Muscle layer of colon (tissue), 2 donors: ENCODE results near the gene HOXA11.

Source experiments
- H3K27ac ChIP-seq: one replicate; pipeline ENCODE4 v1.7.0; 2013; ENCODE audit warnings: low read depth, mild to moderate bottlenecking, low read length, moderate library complexity
- H3K27me3 ChIP-seq, 2 donors: one replicate each; pipeline ENCODE4 v1.7.0; 2013; ENCODE audit warnings: low read length in 2 of 2, mild to moderate bottlenecking in 2 of 2; ENCODE audit not compliant: insufficient read depth in 2 of 2, control insufficient read depth in 1 of 2
- H3K36me3 ChIP-seq: one replicate; pipeline ENCODE4 v1.7.0; 2013; ENCODE audit warnings: mild to moderate bottlenecking, low read length; ENCODE audit not compliant: insufficient read depth
- H3K4me1 ChIP-seq: one replicate; pipeline ENCODE4 v1.7.0; 2013; ENCODE audit warnings: mild to moderate bottlenecking, low read length; ENCODE audit not compliant: insufficient read depth
- H3K4me3 ChIP-seq, 2 donors: one replicate each; pipeline ENCODE4 v1.7.0; 2013; ENCODE audit warnings: low read length in 2 of 2, low read depth in 1 of 2, mild to moderate bottlenecking in 1 of 2, moderate library complexity in 1 of 2
- H3K9ac ChIP-seq: one replicate; pipeline ENCODE4 v1.7.0; 2013; ENCODE audit warnings: low read length
- H3K9me3 ChIP-seq: one replicate; pipeline ENCODE4 v1.7.0; 2013; ENCODE audit warnings: mild to moderate bottlenecking, low read length
- donor health status: abdominal sarcoma.
- donor health status: Adenocarcinoma of cecum.

Gene HOXA11

GRCh38 chr7:27143023-27143949 lies 41.7 kb downstream of the HOXA11 start, which contains the start of gene HOXA5:
Gene HOXA5, minus strand, starts transcription at chr7:27143681. Its CDS starts 74 bp downstream, at chr7:27143607.
- Histone ChIP-seq H3K27ac (peak within 1 kb of the TSS; percentile 75), H3K4me3 (peak within 1 kb of the TSS; percentile 44 to 71), H3K4me1 (peaks cover 34% of the 10 kb centered on the region), H3K9me3 (no peaks in the 10 kb centered on the region), H3K9ac (peak within 1 kb of the TSS; percentile 47), H3K36me3 (peaks cover 28% of the 10 kb centered on the region), H3K27me3 (no peaks in the 10 kb centered on the region)

DNA sequence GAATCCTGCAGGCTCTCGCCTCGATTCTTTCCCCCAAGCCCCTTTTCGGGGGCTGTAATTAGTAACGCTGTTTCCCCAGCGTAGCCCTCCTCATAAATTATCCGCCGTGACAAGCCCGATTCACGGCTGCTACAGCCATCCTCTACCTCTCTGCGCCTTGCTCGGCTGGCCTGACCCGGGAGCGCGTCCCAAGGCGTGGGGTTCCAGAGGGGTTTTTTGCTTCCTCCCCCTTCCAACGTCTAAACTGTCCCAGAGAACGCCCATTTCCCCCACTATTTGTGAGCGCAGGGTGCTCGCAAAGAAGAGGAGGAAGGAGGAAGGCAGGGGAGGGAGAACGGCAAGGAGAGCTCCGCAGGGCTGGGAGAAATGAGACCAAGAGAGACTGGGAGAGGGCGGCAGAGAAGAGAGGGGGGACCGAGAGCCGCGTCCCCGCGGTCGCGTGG lies 42.4 kb downstream of the HOXA11 start:
- Histone ChIP-seq H3K9ac (peak overlapping the region; percentile 47), H3K4me3 (peak overlapping the region; percentile 44 to 71), H3K27me3 (no peaks in the 10 kb centered on the region)

GRCh38 chr7:27141923-27142579 lies 43.0 kb downstream of the HOXA11 start:
- peaks cover 28% of the 10 kb centered on the region for H3K36me3 ChIP-seq
- peak overlapping the region; percentile 44 to 71 for H3K4me3 ChIP-seq
- H3K27ac ChIP-seq = peak overlapping the region; percentile 40
- no peaks in the 10 kb centered on the region for H3K27me3 ChIP-seq
- H3K9me3 ChIP-seq = no peaks in the 10 kb centered on the region
- H3K4me1 ChIP-seq = peaks cover 42% of the 10 kb centered on the region
- peak overlapping the region; percentile 47 for H3K9ac ChIP-seq

More for the DNA sequence above, 42.4 kb downstream of the HOXA11 start:
- Histone ChIP-seq H3K9me3 (no peaks in the 10 kb centered on the region), H3K27ac (peak overlapping the region; percentile 75), H3K36me3 (peaks cover 28% of the 10 kb centered on the region), H3K4me1 (peaks cover 41% of the 10 kb centered on the region)

DNA sequence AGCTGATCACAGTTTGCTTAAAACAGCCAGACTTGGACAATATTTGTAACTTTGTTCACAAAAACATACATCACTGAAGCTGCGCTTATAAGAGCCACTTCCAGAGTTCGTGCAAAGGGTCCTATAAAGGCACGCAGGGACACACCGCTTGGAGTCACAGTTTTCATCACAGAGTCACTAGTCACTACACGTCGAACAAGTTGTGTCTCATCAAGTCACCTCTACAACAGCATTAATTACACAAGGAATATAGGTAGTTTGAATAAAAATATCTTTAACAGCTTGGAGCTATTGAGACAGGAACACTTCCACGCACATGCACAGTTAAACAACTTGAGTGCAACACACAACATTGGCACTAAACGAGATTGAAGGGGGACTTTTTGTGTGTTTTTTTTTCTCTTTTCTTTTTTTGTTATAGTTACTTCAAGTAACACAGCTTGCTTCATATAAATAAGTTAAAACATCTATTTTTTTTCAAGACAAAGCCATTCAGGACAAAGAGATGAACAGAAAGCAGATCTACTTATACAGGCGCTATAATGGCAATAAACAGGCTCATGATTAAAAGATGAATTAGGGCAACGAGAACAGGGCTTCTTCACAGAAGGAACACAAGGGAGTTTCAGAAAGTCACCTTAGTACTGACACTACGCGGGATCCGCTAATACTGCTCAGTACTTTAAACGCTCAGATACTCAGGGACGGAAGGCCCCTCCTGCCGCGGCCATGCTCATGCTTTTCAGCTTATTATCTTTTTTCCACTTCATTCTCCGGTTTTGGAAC lies 43.7 kb downstream of the HOXA11 start:
- Histone ChIP-seq H3K27ac (peak overlapping the region; percentile 40), H3K9me3 (no peaks in the 10 kb centered on the region), H3K27me3 (no peaks in the 10 kb centered on the region), H3K9ac (peak overlapping the region; percentile 47), H3K36me3 (peaks cover 28% of the 10 kb centered on the region), H3K4me3 (peak overlapping the region in 1 of 2 donors; percentile 71), H3K4me1 (peaks cover 43% of the 10 kb centered on the region)

DNA sequence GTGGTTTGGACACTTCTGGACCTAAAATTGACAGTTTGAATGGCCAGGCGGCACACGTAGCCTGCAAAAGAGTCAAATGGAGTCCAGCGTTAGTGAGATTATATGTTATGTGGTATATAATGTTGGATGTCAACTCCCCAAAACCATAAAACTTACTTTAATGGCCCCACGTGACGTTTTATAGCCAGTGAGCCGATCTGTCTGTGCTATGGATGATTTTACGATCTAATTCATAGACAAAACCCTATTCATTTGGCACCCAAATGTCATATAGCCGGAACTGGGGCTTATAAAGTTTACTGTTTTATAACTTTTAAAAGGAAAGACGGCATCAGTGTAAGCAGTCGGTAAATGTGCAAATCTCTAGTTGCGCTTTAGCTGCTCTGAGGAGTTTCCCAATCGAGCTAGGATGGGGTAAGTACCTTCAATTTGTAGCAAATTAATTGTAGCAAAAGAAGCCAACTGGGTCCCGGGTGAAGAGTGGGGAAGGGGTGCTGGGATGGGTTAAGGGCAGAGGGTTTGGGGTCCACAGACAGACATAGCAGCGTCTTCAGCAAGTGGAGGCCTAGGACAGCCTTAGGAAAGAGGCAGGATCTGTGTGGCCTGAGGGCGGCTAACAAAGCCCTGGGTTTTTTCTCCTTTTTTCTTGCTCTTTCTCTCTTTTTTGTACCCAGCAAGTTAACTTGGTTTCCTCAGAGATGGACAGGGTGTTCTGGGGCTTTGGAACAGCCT lies 44.7 kb downstream of the HOXA11 start:
- Histone ChIP-seq H3K9me3 (no peaks in the 10 kb centered on the region), H3K9ac (no peak overlapping the region), H3K27me3 (no peaks in the 10 kb centered on the region), H3K36me3 (peaks cover 24% of the 10 kb centered on the region), H3K4me1 (peaks cover 52% of the 10 kb centered on the region), H3K27ac (peak overlapping the region; percentile 54), H3K4me3 (peak overlapping the region in 1 of 2 donors; percentile 39)

DNA sequence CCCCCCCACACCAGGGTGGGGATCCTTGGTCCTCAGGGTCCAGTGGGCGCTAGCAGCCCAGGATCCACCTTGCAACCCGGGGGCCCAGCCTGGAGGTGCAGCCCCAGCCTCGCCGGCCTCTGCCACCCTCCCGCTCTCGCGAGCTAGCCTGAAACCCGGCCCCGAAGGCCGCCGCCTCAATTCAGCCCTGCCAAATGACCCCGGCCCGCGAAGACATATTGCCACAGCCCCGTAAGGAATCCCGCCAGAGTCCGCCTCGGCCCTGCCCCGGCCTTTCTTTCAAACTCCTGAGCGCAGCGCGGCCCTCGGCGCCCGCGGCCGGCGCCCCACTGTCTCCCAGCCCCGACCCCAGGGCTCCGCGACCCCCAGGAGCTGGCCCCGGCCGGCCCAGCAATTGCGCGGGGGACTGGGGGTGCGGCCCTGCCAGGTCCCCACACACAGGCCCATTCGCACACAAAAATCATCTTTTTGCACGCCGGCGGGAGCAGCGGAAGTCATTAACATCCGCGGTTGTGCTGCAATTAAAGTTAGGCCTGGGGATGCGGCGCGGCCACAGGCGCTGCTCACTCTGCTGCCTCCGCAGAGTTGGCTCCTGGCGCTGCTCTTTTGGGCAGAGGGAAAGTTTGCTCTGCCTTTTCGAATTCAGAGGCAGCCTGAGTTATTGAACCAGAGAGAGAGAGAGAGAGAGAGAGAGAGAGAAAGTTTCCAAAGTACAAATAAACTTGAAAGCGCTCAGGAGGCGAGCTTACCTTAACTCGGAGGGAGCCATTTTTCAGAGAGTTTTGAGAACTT lies 45.5 kb downstream of the HOXA11 start:
- Histone ChIP-seq H3K9me3 (no peaks in the 10 kb centered on the region), H3K36me3 (peaks cover 17% of the 10 kb centered on the region), H3K4me3 (peak overlapping the region in 1 of 2 donors; percentile 39), H3K27me3 (no peaks in the 10 kb centered on the region), H3K27ac (peak overlapping the region; percentile 59), H3K4me1 (peaks cover 59% of the 10 kb centered on the region), H3K9ac (no peak overlapping the region)

GRCh38 chr7:27138985-27139333 lies 46.1 kb downstream of the HOXA11 start:
- Histone ChIP-seq H3K4me1 (peaks cover 59% of the 10 kb centered on the region), H3K27ac (peak overlapping the region; percentile 59), H3K4me3 (peak overlapping the region in 1 of 2 donors; percentile 39)

DNA sequence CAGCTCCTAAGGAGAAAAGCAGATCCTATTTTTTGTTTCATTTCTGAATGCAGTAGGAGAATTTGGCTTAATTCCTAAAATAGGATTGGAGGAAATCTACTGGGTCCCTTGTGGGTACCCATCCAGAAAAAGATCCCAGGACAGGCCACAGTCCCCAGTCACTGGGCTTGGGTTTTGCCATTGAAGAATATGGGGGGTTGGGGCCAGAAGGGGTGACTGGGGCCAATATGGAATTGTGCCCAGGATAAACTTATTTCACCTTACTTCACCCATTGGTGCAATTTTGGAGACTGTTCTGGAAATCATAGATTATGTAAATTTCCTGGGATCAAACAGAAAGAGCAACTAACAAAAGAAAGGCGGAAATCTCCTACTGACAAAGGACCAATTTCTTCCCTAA lies 46.6 kb downstream of the HOXA11 start:
- peak overlapping the region; percentile 59 for H3K27ac ChIP-seq
- peaks cover 64% of the 10 kb centered on the region for H3K4me1 ChIP-seq
- H3K4me3 ChIP-seq = no peak overlapping the region

More at GRCh38 chr7:27138985-27139333, 46.1 kb downstream of the HOXA11 start:
- Histone ChIP-seq H3K9ac (no peak overlapping the region), H3K9me3 (no peaks in the 10 kb centered on the region), H3K36me3 (peaks cover 12% of the 10 kb centered on the region), H3K27me3 (no peaks in the 10 kb centered on the region)

DNA sequence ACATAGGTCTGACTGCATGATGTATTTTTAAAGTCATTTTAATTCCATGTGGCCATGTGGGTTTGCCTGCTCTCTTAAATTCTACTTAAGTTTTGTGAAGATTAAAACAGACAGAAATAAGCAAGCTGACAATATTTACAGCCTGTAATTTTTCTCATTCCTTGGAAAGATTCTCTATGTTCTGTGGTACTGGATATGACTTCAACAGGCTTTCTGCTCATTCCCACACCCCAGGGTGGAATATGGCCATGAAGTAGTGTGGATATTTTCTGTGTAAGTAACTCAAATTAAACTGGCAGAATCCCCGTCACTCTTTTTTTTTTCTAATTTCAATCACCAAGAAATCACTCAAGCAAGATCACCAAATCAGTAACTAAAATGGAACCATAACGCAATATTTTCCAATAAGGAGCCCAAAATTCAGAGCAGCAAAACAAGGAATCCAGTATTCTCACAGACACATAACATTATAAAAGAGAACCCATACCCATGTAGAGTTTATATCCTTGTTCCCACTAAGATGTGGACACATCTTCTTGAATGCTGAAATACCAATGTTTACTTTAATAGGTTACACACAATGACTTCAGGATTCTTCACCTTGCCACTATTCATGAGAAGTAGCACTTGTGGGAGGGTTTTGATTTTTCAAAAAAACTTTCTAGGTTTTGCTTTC lies 47.3 kb downstream of the HOXA11 start:
- Histone ChIP-seq H3K27me3 (no peaks in the 10 kb centered on the region), H3K4me3 (no peak overlapping the region), H3K9me3 (no peaks in the 10 kb centered on the region), H3K9ac (peak overlapping the region; percentile 46), H3K4me1 (peaks cover 71% of the 10 kb centered on the region), H3K27ac (peak overlapping the region; percentile 59), H3K36me3 (peaks cover 9% of the 10 kb centered on the region)

More for the DNA sequence above, 46.6 kb downstream of the HOXA11 start:
- Histone ChIP-seq H3K9ac (no peak overlapping the region), H3K36me3 (peaks cover 9% of the 10 kb centered on the region), H3K9me3 (no peaks in the 10 kb centered on the region), H3K27me3 (no peaks in the 10 kb centered on the region)
